Dermis microvascular lymphatic vessel endothelial cell (primary cell): Measurements from ENCODE around the gene UBE3D. TPM values are rescaled to one million over a fixed set of nuclear protein-coding genes. Genes with fewer than 3 reads are reported as not detected.
"Not testable (repeated sequence)": the region's sequence is repeated elsewhere in the genome, so short reads cannot be mapped to it uniquely, and the experiment has no call there.

Experiments used
- DNase-seq, 2 donors: peaks; one replicate each; pipeline versions ENCODE4 v3.0.0 to v3.0.0-alpha.2; 2010; ENCODE audit warnings: low read depth in 2 of 2
- total RNA-seq: library from RNA; depleted of rRNA; stranded (reverse); fragments of >200 nt; gene quantifications from 2 replicates; pipeline ENCODE4 v1.2.1, GENCODE V29; 2014

UBE3D gene
- total RNA-seq, 1 donor from 2014 or later, result 2.6 TPM

GRCh38 chr6:82915666-82916065 lies 150.0 kb downstream of the UBE3D start:
- DNase-seq, result no peak

- DNase-seq, result no peak
Observed at GRCh38 chr6:82914511-82914910, 151.1 kb downstream of the UBE3D start.

- no peak for DNase-seq
Observed at GRCh38 chr6:82910820-82911219, 154.8 kb downstream of the UBE3D start.

DNA sequence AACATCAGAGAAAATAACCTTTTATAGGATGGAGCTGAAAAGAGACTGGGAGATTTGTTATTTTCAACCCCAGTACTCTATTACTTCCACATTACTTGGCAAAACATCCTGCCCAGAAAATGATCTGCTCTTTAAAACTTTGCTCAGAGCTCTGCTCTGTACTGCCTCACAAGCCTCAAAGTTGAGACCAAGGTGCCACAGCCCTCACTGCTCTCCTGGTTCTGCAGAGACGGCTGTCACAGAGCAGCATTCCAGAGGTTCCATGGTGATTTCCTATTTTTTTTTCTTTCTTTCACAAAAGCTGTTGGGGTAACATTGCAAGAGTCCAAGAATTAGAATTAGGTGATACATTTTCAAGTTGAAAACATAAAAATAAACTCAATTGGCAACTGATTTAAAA lies 155.2 kb downstream of the UBE3D start:
- no peak for DNase-seq

GRCh38 chr6:82909551-82909950 lies 156.1 kb downstream of the UBE3D start:
- no peak for DNase-seq

- no peak for DNase-seq
Observed at GRCh38 chr6:82908661-82909060, 157.0 kb downstream of the UBE3D start.

DNA sequence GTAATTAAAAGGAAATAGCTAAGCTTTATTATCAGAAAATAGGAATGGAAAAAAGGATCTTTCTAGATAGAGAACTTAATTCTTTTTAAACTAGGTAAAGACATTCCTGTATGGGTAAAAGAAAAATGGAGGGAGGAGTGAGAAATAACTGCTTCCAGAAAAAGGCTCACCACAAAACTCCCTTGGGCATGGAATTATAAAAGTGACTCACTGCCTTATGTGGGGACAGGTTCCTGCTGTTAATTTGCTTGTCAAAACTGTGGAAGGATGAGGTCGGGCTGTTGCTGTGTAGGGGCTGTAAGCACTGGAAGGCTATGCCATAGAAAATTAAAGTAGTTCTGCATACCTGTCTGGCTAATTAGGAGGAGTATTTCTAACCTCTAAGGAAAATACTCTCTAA lies 158.7 kb downstream of the UBE3D start:
- peak in 1 of 2 donors; percentile 11 for DNase-seq

DNA sequence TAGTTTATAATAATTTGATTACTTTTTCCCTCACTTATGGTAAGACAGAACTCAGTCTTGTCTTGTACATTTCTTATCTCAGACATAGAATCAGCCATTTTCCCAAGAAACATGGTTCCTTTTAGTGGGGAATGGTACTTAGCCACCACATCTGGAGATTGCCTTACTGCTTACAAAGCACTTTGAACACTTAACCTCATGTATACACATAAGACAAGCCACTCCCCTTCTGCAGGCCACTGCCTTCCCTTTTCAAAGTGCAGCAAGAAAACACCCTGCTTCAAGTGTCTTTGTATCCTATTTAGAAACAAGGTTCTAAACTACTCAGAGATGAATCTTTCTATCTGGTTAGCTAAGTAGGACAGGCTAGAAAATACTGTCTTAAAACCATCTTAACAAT lies 159.2 kb downstream of the UBE3D start:
- no peak for DNase-seq

DNA sequence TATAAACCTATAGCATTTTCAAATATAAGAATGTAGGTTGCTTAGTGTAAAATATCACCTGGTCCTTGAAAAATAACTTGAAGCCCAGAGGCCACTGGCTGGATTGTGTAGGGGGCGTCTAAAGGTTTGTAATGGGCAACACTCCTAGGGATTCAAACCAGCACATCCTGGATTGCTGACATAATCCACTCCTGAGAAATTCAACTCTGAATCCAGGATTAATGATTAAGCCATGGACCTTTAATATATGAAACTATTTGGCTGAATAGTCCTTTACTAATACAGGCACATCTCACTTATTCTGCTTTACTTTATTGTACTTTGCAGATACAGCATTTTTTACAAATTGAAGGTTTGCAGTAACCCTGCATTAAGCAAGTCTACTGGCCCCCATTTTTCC lies 160.8 kb downstream of the UBE3D start:
- DNase-seq, result no peak

GRCh38 chr6:82904257-82904656 lies 161.4 kb downstream of the UBE3D start:
- no peak for DNase-seq

DNA sequence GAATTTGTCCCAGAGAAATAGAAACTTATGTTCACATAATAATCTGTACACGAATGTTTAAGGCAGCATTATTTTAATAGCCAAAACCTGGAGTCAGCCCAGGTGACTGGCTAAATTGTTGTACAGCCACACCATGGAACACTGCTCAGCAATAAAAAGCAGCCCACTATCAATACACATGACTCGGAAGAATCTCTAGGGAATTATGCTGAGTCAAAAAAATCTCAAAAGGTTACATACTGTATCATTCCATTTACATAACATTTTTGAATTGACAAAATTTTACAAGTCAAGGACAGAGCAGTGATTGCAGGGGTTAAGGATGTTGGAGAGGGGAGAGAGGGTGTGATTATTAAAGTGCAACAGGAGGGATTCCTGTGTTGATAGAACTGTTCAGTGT lies 163.4 kb downstream of the UBE3D start:
- DNase-seq, result no peak

GRCh38 chr6:82894653-82895259 lies 170.9 kb downstream of the UBE3D start:
- DNase-seq, result no peak

DNA sequence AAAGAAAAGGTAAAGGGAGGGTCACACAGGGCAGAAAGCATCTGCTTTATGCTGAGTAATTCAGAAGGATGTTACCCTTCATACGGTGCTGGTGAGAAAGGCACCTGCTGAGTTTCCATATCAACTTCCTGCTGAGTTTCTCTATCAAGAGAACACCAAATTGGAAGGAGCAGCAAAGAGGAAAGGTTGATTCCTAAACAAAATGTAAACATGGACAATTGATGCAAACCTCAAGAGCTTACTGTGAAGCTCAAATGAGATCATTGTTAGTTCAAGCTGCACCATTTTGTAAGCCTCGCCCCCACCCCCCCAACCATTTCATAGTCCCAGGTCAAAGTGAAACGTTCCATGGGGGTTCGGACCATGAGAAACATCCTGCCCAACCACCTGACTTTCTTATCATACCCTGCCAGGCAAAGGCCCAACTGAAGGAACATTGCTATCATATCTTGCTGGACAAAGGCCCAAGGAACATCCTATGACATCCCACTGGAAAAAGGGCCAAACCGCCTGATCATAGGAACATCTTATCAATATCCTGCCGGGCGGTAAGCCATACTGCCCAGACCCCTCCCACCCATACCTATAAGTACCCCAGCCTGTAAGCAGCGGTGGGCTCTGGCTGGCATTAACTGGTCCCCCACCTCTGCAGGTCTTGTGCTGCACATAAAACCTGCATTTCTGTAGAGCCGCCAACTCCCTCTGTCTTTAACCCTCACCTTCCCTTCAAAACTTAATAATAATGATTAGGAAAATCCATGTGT lies 171.6 kb downstream of the UBE3D start:
- DNase-seq, result no peak

GRCh38 chr6:82891503-82891902 lies 174.1 kb downstream of the UBE3D start:
- not testable (repeated sequence) for DNase-seq

- DNase-seq, result no peak
Observed at GRCh38 chr6:82891076-82891475, 174.6 kb downstream of the UBE3D start.

- no peak for DNase-seq
Observed at GRCh38 chr6:82890240-82890639, 175.4 kb downstream of the UBE3D start.

- DNase-seq, result no peak
Observed at GRCh38 chr6:82889143-82889542, 176.5 kb downstream of the UBE3D start.

GRCh38 chr6:82882363-82883023 lies 183.1 kb downstream of the UBE3D start:
- peak; percentile 22 to 55 for DNase-seq

GRCh38 chr6:82881519-82881918 lies 184.1 kb downstream of the UBE3D start:
- no peak for DNase-seq

DNA sequence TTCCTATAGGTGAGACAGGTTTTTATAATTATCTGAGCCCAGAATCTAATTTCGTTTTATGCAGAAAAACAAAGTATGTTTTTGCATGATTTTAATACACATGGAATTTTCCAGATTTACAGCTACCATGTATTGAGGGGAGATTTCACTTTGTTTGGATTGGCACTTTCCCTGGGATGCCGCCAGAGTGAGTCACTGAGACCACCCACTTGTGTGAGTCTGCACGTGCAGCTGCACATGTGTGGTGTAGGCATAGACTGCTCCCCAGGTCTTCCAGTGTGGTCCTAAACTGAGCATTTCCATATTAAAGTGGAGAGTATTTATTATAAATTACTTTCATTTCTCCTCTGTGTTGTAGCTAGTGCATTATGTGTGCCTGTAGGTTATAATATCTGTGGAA lies 186.8 kb downstream of the UBE3D start:
- peak; percentile 84 to 91 for DNase-seq

DNA sequence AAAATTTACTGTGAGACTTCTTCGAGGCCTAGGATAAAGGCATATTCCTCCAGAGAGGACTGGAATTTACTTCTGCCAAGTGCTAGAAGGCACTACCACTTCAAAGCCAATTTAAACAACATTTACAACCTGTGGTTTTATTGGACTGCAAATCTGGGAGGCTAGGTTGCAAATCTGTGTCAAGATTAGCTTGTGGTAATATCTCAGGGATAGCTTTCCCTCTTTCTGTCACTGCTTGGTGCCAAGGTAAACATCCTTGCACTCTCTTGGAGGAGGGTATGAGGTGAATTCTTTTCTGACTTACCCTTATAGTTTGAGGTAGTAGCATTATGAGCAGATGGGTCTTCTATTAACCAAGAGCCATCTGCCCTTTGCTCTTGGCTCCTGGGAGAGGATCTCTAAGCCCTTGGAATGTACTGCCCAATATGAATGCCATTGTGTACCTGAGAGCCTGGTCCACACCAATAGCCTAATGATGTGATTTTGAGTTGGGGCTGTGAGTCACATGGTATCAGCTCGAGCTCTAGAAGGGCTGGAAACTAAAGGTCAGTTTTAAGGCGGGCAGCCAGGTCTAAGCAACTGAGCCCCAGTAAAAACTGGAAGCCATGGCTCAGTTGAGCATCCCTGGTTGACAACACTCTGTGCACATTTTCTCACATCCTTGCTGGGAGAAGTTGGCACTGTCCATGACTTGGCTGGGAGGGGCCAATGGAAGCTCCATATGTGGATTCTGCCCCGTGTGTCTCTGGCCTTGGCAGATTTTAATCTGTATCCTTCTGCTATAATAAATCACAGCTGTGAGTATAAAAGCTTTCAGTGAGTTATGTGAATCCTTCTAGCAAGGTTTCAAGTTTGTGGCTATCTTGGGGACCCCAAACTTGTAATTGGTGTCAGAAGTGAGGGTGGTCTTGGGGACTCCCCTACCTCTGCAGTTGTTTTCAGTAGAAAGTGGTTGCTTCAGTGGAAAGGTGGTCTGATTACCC lies 188.1 kb downstream of the UBE3D start:
- peak in 1 of 2 donors; percentile 8 for DNase-seq
